ENCODE measurements around the gene ZP3.
"Not testable (repeated sequence)": the region's sequence is repeated elsewhere in the genome, so short reads cannot be mapped to it uniquely, and the experiment has no call there.

GRCh38 chr7:76442664-76443446 is 18.1 kb downstream of the ZP3 start:
- not testable (repeated sequence) for TF ChIP-seq CTCF, EP300 (IDR thresholded peaks at IDR 0.05)
